Measurements from ENCODE around the gene KLK11.

Gene KLK11

GRCh38 chr19:51027873-51028272 lies 1.5 kb upstream of the KLK11 start:
- no peak for DNase-seq

- DNase-seq: no peak
These were observed 850 bp upstream of the KLK11 start for GRCh38 chr19:51027126-51027806.

GRCh38 chr19:51025809-51026553 lies 435 bp downstream of the KLK11 start:
- no peak for DNase-seq

GRCh38 chr19:51025401-51025800 lies 1.0 kb downstream of the KLK11 start:
- no peak for DNase-seq

GRCh38 chr19:51024924-51025323 lies 1.5 kb downstream of the KLK11 start:
- DNase-seq: no peak

- DNase-seq: no peak
These were observed 2.5 kb downstream of the KLK11 start for GRCh38 chr19:51023946-51024345.

- no peak for DNase-seq
These were observed 3.9 kb downstream of the KLK11 start for GRCh38 chr19:51022526-51022925.

GRCh38 chr19:51020988-51021651 lies 5.3 kb downstream of the KLK11 start:
- DNase-seq: no peak

GRCh38 chr19:51019544-51019925 lies 6.9 kb downstream of the KLK11 start, which contains the start of gene KLK10:
Gene KLK10, minus strand, starts transcription at chr19:51019709. Its CDS starts 579 bp downstream, at chr19:51019130.
- DNase-seq: no peak

- DNase-seq: no peak
These were observed 7.5 kb downstream of the KLK11 start for GRCh38 chr19:51018745-51019543.

- DNase-seq: no peak
These were observed 9.4 kb downstream of the KLK11 start for GRCh38 chr19:51016798-51017683.

- DNase-seq: no peak
These were observed 10.6 kb downstream of the KLK11 start for GRCh38 chr19:51015691-51016267.

GRCh38 chr19:51014242-51014641 lies 12.2 kb downstream of the KLK11 start:
- no peak for DNase-seq

- no peak for DNase-seq
These were observed 13.7 kb downstream of the KLK11 start for GRCh38 chr19:51012661-51013190.

- no peak for DNase-seq
These were observed 16.2 kb downstream of the KLK11 start for GRCh38 chr19:51010066-51010795.

GRCh38 chr19:51009061-51009891 lies 17.1 kb downstream of the KLK11 start:
- DNase-seq: no peak

GRCh38 chr19:51007488-51007887 lies 18.9 kb downstream of the KLK11 start:
- DNase-seq: no peak

GRCh38 chr19:51006406-51006805 lies 20.0 kb downstream of the KLK11 start:
- no peak for DNase-seq

GRCh38 chr19:51005248-51005647 lies 21.2 kb downstream of the KLK11 start:
- DNase-seq: no peak

- DNase-seq: no peak
These were observed 23.1 kb downstream of the KLK11 start for GRCh38 chr19:51003316-51003715.
